Peyer's patch (tissue), 4 donors: Measurements from ENCODE around the gene KLK3.

Experiments
- POLR2A ChIP-seq, 2 donors: fragments of 450-650 bp; IDR thresholded peaks; one replicate each; pipeline ENCODE4 v1.5.1; 2017; ENCODE audit warnings: antibody characterized with exemption in 2 of 2, mild to moderate bottlenecking in 2 of 2, moderate library complexity in 2 of 2
- TF ChIP-seq, protein P1 (sequence below), 6 experiments: fragments of 450-650 bp in 4 of 6; fragments of 200-600 bp in 2 of 6; sonication (generic) in 1 of 6; IDR thresholded peaks; one replicate each; pipeline ENCODE4 v1.5.1; 2017 to 2019; ENCODE audit warnings: antibody characterized with exemption in 6 of 6, mild to moderate bottlenecking in 3 of 6, moderate library complexity in 1 of 6

GRCh38 chr19:50869479-50869878 lies 14.8 kb downstream of the KLK3 start:
- TF ChIP-seq, protein P1, sequence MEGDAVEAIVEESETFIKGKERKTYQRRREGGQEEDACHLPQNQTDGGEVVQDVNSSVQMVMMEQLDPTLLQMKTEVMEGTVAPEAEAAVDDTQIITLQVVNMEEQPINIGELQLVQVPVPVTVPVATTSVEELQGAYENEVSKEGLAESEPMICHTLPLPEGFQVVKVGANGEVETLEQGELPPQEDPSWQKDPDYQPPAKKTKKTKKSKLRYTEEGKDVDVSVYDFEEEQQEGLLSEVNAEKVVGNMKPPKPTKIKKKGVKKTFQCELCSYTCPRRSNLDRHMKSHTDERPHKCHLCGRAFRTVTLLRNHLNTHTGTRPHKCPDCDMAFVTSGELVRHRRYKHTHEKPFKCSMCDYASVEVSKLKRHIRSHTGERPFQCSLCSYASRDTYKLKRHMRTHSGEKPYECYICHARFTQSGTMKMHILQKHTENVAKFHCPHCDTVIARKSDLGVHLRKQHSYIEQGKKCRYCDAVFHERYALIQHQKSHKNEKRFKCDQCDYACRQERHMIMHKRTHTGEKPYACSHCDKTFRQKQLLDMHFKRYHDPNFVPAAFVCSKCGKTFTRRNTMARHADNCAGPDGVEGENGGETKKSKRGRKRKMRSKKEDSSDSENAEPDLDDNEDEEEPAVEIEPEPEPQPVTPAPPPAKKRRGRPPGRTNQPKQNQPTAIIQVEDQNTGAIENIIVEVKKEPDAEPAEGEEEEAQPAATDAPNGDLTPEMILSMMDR (IDR thresholded peaks at IDR 0.05): no peak
- TF ChIP-seq POLR2A (IDR thresholded peaks at IDR 0.05): no peak
